Measurements from ENCODE around the gene CYTH1.

The CYTH1 gene

GRCh38 chr17:78669975-78670518 lies 112.0 kb downstream of the CYTH1 start:
- no peak for TF ChIP-seq ELF4 (IDR thresholded peaks at IDR 0.05)
- TF ChIP-seq L3MBTL2 (conservative IDR thresholded peaks at IDR 0.05), result no peak
- TF ChIP-seq NFRKB (IDR thresholded peaks at IDR 0.05), result no peak
- no peak for TF ChIP-seq FOXA1 (IDR thresholded peaks at IDR 0.05)
- no peak for TF ChIP-seq LEF1 (IDR thresholded peaks at IDR 0.05; ENCODE audit: borderline replicate concordance)
- POLR2A ChIA-PET, result interaction anchor here (1.3 kb wide), 1 partner anchor 17 kb away, joined by 3 read pairs; no protein-coding TSS in a partner anchor
- no peak for DNase-seq (ENCODE audit: extremely low spot score)
- CTCF ChIA-PET, result interaction anchor here (0.6 kb wide), 1 partner anchor 347 kb away, joined by 4 read pairs; no protein-coding TSS in a partner anchor

GRCh38 chr17:78669256-78669974 lies 112.7 kb downstream of the CYTH1 start:
- TF ChIP-seq PKNOX1 (IDR thresholded peaks at IDR 0.05) (no peak), FOXK2 (IDR thresholded peaks at IDR 0.05) (no peak), CTBP1 (IDR thresholded peaks at IDR 0.05; ENCODE audit: borderline replicate concordance) (no peak), NFRKB (IDR thresholded peaks at IDR 0.05) (no peak), FOXA1 (IDR thresholded peaks at IDR 0.05) (no peak), FOXM1 (IDR thresholded peaks at IDR 0.05; ENCODE audit: borderline replicate concordance) (no peak), ZNF384 (IDR thresholded peaks at IDR 0.05) (no peak), HDGF (IDR thresholded peaks at IDR 0.05; ENCODE audit: borderline replicate concordance) (no peak), L3MBTL2 (conservative IDR thresholded peaks at IDR 0.05) (no peak), LEF1 (IDR thresholded peaks at IDR 0.05; ENCODE audit: borderline replicate concordance) (no peak), TARDBP (IDR thresholded peaks at IDR 0.05) (no peak), BHLHE40 (IDR thresholded peaks at IDR 0.05; ENCODE audit: borderline replicate concordance) (no peak)
- no peak for DNase-seq (ENCODE audit: extremely low spot score)
- ChIA-PET CTCF (no interaction called here), POLR2A (no interaction called here)

GRCh38 chr17:78668847-78669246 lies 113.2 kb downstream of the CYTH1 start:
- DNase-seq (ENCODE audit: extremely low spot score), result no peak
- TF ChIP-seq SUZ12 (IDR thresholded peaks at IDR 0.05) (no peak), BHLHE40 (IDR thresholded peaks at IDR 0.05; ENCODE audit: borderline replicate concordance) (no peak), FOXK2 (IDR thresholded peaks at IDR 0.05) (no peak), TARDBP (IDR thresholded peaks at IDR 0.05) (no peak), PKNOX1 (IDR thresholded peaks at IDR 0.05) (no peak), ARNT (IDR thresholded peaks at IDR 0.05) (no peak), ELF4 (IDR thresholded peaks at IDR 0.05) (no peak), CTBP1 (IDR thresholded peaks at IDR 0.05; ENCODE audit: borderline replicate concordance) (no peak), NFRKB (IDR thresholded peaks at IDR 0.05) (no peak), SP1 (IDR thresholded peaks at IDR 0.05) (no peak)
- ChIA-PET POLR2A (no interaction called here), CTCF (no interaction called here)

GRCh38 chr17:78667741-78668640 lies 114.1 kb downstream of the CYTH1 start:
- no peak for DNase-seq (ENCODE audit: extremely low spot score)
- TF ChIP-seq FOXA1 (IDR thresholded peaks at IDR 0.05) (no peak), L3MBTL2 (conservative IDR thresholded peaks at IDR 0.05) (no peak), FOXK2 (IDR thresholded peaks at IDR 0.05) (no peak), ZNF384 (IDR thresholded peaks at IDR 0.05) (no peak), NFRKB (IDR thresholded peaks at IDR 0.05) (no peak), TARDBP (IDR thresholded peaks at IDR 0.05) (no peak), CTBP1 (IDR thresholded peaks at IDR 0.05; ENCODE audit: borderline replicate concordance) (no peak), FOXM1 (IDR thresholded peaks at IDR 0.05; ENCODE audit: borderline replicate concordance) (no peak), SP1 (IDR thresholded peaks at IDR 0.05) (no peak), SUZ12 (IDR thresholded peaks at IDR 0.05) (no peak)
- ChIA-PET CTCF (no interaction called here), POLR2A (no interaction called here)

GRCh38 chr17:78667091-78667490 lies 115.0 kb downstream of the CYTH1 start:
- ChIA-PET POLR2A (no interaction called here), CTCF (interaction anchor here (0.6 kb wide), 1 partner anchor 359 kb away, joined by 3 read pairs; no protein-coding TSS in a partner anchor)
- TF ChIP-seq PKNOX1 (IDR thresholded peaks at IDR 0.05) (no peak), FOXA1 (IDR thresholded peaks at IDR 0.05) (no peak), CTBP1 (IDR thresholded peaks at IDR 0.05; ENCODE audit: borderline replicate concordance) (no peak), ARNT (IDR thresholded peaks at IDR 0.05) (no peak), FOXK2 (IDR thresholded peaks at IDR 0.05) (no peak), NFRKB (IDR thresholded peaks at IDR 0.05) (no peak), BHLHE40 (IDR thresholded peaks at IDR 0.05; ENCODE audit: borderline replicate concordance) (no peak), ELF4 (IDR thresholded peaks at IDR 0.05) (no peak)
- DNase-seq (ENCODE audit: extremely low spot score), result no peak

All from HEK293T (cell line).